NB4 (cell line): ENCODE results near the gene SMURF1.
"Not testable (repeated sequence)": the region's sequence is repeated elsewhere in the genome, so short reads cannot be mapped to it uniquely, and the experiment has no call there.

Experiments used
- DNase-seq: peaks from one replicate; pipeline ENCODE4 v3.0.0; 2010; ENCODE audit warnings: low read depth
- H3K4me3 ChIP-seq: one replicate; pipeline ENCODE4 v1.5.1; 2011; ENCODE audit warnings: mild to moderate bottlenecking, low read depth, low read length, moderate library complexity
- CTCF ChIP-seq: IDR thresholded peaks from one replicate; pipeline ENCODE4 v1.5.1; 2012; ENCODE audit warnings: low read depth, low read length
- MYC ChIP-seq: IDR thresholded peaks from 2 replicates; pipeline ENCODE4 v1.6.1; 2011; ENCODE audit warnings: low read depth, low read length
- POLR2A ChIP-seq: IDR thresholded peaks from 2 replicates; pipeline ENCODE4 v1.6.1; 2011; ENCODE audit warnings: mild to moderate bottlenecking; ENCODE audit not compliant: insufficient read length; ENCODE audit errors: extremely low read depth
- TF ChIP-seq, protein P1 (sequence below): IDR thresholded peaks from 2 replicates; pipeline ENCODE4 v1.6.1; 2011; ENCODE audit warnings: low read depth, low read length

Gene SMURF1

DNA sequence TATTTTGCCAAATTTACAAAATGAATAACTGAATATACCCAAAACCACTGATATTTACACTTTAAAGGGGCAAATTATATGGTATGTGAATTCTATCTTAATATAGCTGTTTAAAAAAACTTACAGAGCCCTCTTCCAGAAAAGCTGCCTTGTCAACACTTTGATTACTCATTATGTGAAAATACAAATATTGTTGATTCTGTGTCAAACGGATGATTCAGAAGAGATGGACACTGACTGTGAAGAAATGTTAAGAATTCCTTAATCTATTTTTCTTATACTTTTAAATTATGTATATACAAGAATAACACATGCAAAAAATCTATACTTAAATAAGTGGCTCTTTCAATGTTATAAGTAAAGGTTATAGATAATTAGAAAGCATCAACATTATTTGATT, 41.5 kb downstream of the SMURF1 start:
- H3K4me3 ChIP-seq = no peak overlapping the region
- DNase-seq = no peak
- TF ChIP-seq MYC (no peak), POLR2A (no peak), CTCF (no peak)
- TF ChIP-seq, protein P1, sequence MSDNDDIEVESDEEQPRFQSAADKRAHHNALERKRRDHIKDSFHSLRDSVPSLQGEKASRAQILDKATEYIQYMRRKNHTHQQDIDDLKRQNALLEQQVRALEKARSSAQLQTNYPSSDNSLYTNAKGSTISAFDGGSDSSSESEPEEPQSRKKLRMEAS = no peak

DNA sequence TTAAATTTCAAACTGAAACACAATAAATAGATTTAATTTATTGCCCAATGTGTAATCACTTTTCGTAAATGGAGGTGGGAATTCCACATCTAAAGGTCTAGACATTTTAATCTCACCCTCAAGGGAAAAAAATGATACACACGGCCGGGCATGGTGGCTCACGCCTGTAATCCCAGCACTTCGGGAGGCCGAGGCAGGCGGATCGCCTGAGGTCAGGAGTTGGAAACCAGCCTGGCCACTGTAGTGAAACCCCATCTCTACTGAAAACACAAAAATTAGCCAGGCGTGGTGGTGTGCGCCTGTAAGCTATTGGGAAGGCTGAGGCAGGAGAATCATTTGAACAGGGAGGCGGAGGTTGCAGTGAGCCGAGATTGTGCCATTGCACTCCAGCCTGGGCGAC, 42.4 kb downstream of the SMURF1 start:
- DNase-seq = not testable (repeated sequence)

DNA sequence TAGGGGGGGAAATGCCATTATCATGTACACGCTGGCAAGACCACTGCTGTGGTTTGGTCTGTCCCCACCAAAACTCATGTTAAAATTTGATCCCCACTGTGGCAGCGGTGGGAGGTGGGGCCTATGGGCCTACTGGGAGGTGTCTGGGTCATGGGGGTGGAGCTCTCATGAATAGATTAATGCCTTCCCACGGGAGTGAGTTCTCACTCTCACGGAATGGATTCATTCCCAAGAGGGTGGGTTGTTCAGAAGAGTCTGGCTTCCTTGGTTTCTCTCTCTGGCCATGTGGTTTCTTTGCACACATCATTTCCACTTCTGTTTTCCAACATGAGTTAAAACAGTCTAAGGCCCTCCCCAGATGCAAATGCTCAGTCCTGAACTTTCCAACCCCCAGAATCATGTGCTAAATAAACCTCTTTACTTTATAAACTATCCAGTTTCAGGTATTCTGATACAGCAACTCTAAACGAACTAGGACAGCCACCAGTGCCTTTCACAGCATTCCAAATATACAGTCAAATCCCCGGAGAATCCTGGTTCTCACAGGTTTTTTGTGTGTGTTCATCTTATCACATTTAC, 44.3 kb downstream of the SMURF1 start:
- H3K4me3 ChIP-seq = no peak overlapping the region
- no peak for DNase-seq
- no peak for TF ChIP-seq MYC
- TF ChIP-seq CTCF = no peak
- no peak for TF ChIP-seq POLR2A
- TF ChIP-seq, protein P1 = no peak

More for the DNA sequence above, 42.4 kb downstream of the SMURF1 start:
- H3K4me3 ChIP-seq = not testable (repeated sequence)

DNA sequence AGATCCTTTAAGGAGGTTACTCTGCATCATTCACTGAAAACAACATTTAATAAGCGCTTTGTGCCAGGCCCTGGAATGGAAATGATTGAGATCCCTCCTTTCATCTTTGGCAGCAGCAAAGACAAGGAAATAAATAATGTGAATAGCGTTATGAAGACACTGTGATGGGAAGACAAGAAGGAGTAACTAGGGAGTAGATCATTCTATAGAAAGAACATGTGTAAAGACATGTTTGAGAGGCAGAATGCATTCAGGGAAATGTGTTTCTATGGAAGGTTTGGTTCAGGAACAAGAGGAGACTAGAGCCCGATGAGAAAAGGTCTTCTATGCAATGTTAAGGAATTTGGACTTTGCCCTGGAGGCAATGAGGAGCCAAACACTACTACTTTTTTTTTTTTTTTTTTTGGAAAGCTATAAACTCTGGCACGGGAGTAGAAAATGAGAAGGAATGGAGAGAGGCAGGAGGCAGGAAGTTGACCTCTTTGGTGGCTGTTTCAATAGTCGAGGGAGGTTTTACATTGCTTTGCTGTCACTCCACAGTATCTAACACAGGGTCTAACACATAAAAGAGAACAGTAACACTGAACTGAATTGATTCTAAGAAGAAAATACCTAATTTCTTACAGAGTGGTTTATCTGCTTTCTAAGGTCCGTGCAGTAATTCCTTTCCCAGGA, 44.9 kb downstream of the SMURF1 start:
- H3K4me3 ChIP-seq = no peak overlapping the region
- no peak for DNase-seq
- TF ChIP-seq POLR2A (no peak), CTCF (no peak), MYC (no peak)
- TF ChIP-seq, protein P1 = no peak

- DNase-seq = no peak
- TF ChIP-seq CTCF = no peak
- TF ChIP-seq POLR2A = no peak
- TF ChIP-seq, protein P1 = no peak
- no peak for TF ChIP-seq MYC
- no peak overlapping the region for H3K4me3 ChIP-seq
These were observed 45.6 kb downstream of the SMURF1 start for GRCh38 chr7:99098286-99098823.

DNA sequence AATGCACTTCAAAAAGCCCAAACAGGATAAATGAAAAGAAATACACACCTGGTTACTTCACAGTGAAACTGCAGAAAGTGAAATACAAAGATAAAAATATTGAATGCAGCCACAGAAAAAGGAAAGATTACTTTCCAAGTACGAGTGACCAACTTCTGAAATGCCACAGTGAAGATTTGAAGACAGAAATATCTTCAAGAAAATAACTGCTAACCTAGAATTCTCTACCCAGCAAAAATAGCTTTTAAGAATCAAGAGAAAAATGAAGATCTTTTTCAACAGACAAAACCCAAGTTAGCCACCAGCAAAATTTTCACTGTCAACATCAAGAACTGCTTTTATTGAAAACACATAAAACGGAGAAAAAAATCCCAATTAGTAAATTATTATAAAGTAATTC, 46.2 kb downstream of the SMURF1 start:
- no peak overlapping the region for H3K4me3 ChIP-seq
- TF ChIP-seq POLR2A (no peak), CTCF (no peak), MYC (no peak)
- TF ChIP-seq, protein P1 = no peak
- DNase-seq = no peak
